Tibial nerve (tissue), 4 donors: ENCODE data around the gene CAV1. TPM values are rescaled to one million over a fixed set of nuclear protein-coding genes. Genes with fewer than 3 reads are reported as not detected.
A peak's percentile ranks its signal among the peaks of the same experiment; 100 is the strongest.

Experiments used
- DNase-seq, 2 donors: peaks; one replicate each; pipeline ENCODE4 v3.0.0-alpha.2; 2019; ENCODE audit warnings: low spot score in 2 of 2
- H3K27ac ChIP-seq, 4 donors: fragments of 200-600 bp; sonication (generic) in 3 of 4; one replicate each; pipeline ENCODE4 v1.5.1; 2017 to 2019; ENCODE audit warnings: mild to moderate bottlenecking in 1 of 4
- H3K27me3 ChIP-seq, 2 donors: fragments of 200-600 bp; sonication (generic) in 1 of 2; one replicate each; pipeline versions ENCODE4 v1.5.1 to v1.6.0; 2017 to 2019
- H3K36me3 ChIP-seq, 3 donors: fragments of 200-600 bp; sonication (generic); one replicate each; pipeline ENCODE4 v1.5.1; 2018 to 2019
- H3K4me1 ChIP-seq, 4 donors: fragments of 200-600 bp; sonication (generic) in 3 of 4; one replicate each; pipeline ENCODE4 v1.5.1; 2017 to 2019
- H3K4me3 ChIP-seq, 4 donors: fragments of 200-600 bp; sonication (generic) in 3 of 4; one replicate each; pipeline ENCODE4 v1.5.1; 2017 to 2019; ENCODE audit warnings: mild to moderate bottlenecking in 1 of 4, moderate library complexity in 1 of 4
- H3K9me3 ChIP-seq, 4 donors: fragments of 200-600 bp; sonication (generic) in 3 of 4; one replicate each; pipeline ENCODE4 v1.5.1; 2017 to 2019
- CTCF ChIP-seq, 5 experiments: fragments of 200-600 bp in 3 of 5; fragments of 450-650 bp in 2 of 5; sonication (generic) in 3 of 5; IDR thresholded peaks; one replicate each; pipeline ENCODE4 v1.5.1; 2016 to 2019; ENCODE audit warnings: antibody characterized with exemption in 5 of 5, mild to moderate bottlenecking in 3 of 5, moderate library complexity in 2 of 5
- EP300 ChIP-seq, 2 donors: sonication (generic); formaldehyde crosslinking; IDR thresholded peaks; one replicate each; pipeline ENCODE4 v1.6.1; 2017; ENCODE audit warnings: antibody characterized with exemption in 2 of 2, mild to moderate bottlenecking in 1 of 2
- POLR2A ChIP-seq, 2 donors: fragments of 450-650 bp; IDR thresholded peaks; one replicate each; pipeline ENCODE4 v1.6.1; 2017; ENCODE audit warnings: antibody characterized with exemption in 2 of 2, mild to moderate bottlenecking in 2 of 2, moderate library complexity in 2 of 2
- WGBS, 2 donors: methylation state at CpG; one replicate each; pipeline ENCODE4 v1.1.5; 2018; 5-methylcytosine and 5-hydroxymethylcytosine counted together
- total RNA-seq, 4 donors: library from RNA; depleted of rRNA; stranded (reverse); fragments of >200 nt; gene quantifications; one replicate each; pipeline ENCODE4 v1.1.0, GENCODE V29; 2016

Gene CAV1
- total RNA-seq, 4 donors from 2014 or later: 196 to 375 (median 312) TPM

DNA sequence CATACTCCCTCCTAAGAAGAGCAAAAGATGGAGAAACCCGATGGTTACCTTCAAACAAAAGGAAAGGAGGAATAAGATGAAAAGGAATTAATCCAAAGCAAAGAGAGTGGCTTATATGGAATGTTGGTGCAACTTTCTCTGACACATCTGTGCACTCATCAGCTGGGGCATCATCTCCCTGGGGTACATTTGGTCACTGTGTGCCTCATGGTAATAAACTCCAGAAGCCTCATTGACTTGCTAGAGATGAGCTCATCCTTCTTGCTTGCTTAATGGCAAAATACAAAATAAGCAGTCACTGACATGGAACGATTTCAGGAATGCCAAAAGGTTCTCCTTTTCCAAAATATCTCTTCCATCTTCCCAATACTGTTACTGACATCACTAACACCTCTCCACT, 22.5 kb downstream of the CAV1 start:
- Histone ChIP-seq H3K4me3 (no peak overlapping the region), H3K4me1 (peaks cover 0 to 55% (median 4%) of the 10 kb centered on the region in 4 donors), H3K27me3 (no peaks in the 10 kb centered on the region), H3K36me3 (peaks cover 0 to 7% (median 0%) of the 10 kb centered on the region in 3 donors), H3K27ac (peak overlapping the region in 1 of 4 donors; percentile 59), H3K9me3 (no peaks in the 10 kb centered on the region)
- no peak for TF ChIP-seq CTCF (IDR thresholded peaks at IDR 0.05)
- no peak for TF ChIP-seq EP300 (IDR thresholded peaks at IDR 0.05)
- TF ChIP-seq POLR2A (IDR thresholded peaks at IDR 0.05): no peak
- 62 to 67% methylated on average over 2 of the region's 2 CpGs for WGBS, 2 donors
- no peak for DNase-seq

DNA sequence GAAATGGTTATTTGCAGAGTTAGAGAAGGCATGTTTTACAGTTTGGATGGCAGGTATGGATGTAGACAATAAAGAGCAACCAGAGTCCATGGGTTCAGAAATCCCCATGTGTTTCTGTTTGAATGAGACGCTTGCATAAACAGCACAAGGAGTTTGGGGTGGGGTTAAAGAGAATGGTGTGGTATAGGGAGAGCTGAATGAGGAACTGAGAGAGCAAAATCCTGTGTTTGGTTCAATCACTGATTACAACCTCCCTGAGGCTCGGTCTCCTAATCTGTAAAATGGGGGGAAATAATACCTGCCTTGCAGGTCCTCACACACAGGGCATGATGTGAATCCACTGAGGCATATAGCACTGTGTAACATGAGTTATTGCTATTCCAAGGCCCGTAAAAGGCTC, 23.7 kb downstream of the CAV1 start:
- H3K4me3 ChIP-seq: no peak overlapping the region
- TF ChIP-seq EP300 (IDR thresholded peaks at IDR 0.05): no peak
- TF ChIP-seq CTCF (IDR thresholded peaks at IDR 0.05): no peak
- TF ChIP-seq POLR2A (IDR thresholded peaks at IDR 0.05): no peak
- no peaks in the 10 kb centered on the region for H3K27me3 ChIP-seq
- no peaks in the 10 kb centered on the region for H3K9me3 ChIP-seq
- 72 to 83% methylated on average over 3 of the region's 3 CpGs for WGBS, 2 donors
- peaks cover 0 to 61% (median 6%) of the 10 kb centered on the region in 4 donors for H3K4me1 ChIP-seq
- peak overlapping the region in 1 of 4 donors; percentile 36 for H3K27ac ChIP-seq
- H3K36me3 ChIP-seq: peaks cover 0 to 7% (median 0%) of the 10 kb centered on the region in 3 donors
- peak in 1 of 2 donors; percentile 3 for DNase-seq

DNA sequence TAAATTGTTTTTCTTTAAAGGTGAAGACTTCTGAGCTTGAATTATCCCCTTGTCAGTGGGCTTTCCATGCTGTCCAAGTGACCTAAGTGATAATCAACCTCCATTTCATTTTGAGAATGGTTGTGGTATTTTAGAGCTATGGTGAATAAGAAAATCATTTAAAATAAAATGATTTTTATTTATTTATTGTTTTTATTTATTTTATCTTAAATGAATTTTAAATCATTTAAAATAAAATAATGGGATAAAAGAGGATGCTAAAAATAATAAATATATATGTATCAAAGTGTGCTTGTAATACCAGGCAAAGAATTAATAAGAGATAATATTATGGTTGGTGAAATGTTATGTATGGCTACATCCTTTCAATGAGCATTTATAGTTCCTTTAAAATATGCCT, 24.5 kb downstream of the CAV1 start:
- no peak overlapping the region for H3K27ac ChIP-seq
- TF ChIP-seq CTCF (IDR thresholded peaks at IDR 0.05): no peak
- TF ChIP-seq POLR2A (IDR thresholded peaks at IDR 0.05): no peak
- no peak for TF ChIP-seq EP300 (IDR thresholded peaks at IDR 0.05)
- H3K36me3 ChIP-seq: peaks cover 0 to 7% (median 0%) of the 10 kb centered on the region in 3 donors
- H3K27me3 ChIP-seq: no peaks in the 10 kb centered on the region
- peaks cover 0 to 62% (median 8%) of the 10 kb centered on the region in 4 donors for H3K4me1 ChIP-seq
- no peaks in the 10 kb centered on the region for H3K9me3 ChIP-seq
- no peak for DNase-seq
- no peak overlapping the region for H3K4me3 ChIP-seq

DNA sequence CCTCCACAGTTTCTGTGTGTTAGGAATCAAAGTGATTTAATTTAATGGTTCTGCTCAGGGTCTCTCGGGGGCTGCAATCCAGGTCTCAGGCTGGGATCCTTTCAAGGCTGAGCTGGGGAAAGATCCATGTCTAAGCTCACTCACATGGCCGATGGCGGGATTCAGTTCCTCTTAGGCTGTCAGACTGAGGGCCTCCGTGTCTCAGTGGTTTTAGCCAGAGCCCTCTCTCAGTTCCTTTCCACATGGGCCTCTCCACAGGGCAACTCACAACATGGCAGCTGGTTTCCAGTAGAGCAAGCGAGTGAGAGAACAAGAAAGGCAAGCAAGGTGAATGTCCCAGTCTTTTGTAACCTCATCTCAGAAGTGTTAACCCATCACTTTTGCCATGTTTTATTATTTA, 26.9 kb downstream of the CAV1 start:
- Histone ChIP-seq H3K4me1 (peaks cover 0 to 64% (median 8%) of the 10 kb centered on the region in 4 donors), H3K27ac (peak overlapping the region in 1 of 4 donors; percentile 29), H3K9me3 (no peaks in the 10 kb centered on the region), H3K36me3 (peaks cover 0 to 7% (median 0%) of the 10 kb centered on the region in 3 donors), H3K4me3 (no peak overlapping the region), H3K27me3 (no peaks in the 10 kb centered on the region)
- DNase-seq: no peak
- TF ChIP-seq POLR2A (IDR thresholded peaks at IDR 0.05) (no peak), CTCF (IDR thresholded peaks at IDR 0.05) (no peak), EP300 (IDR thresholded peaks at IDR 0.05) (no peak)
- WGBS, 2 donors: 66 to 79% methylated on average over 5 of the region's 5 CpGs

DNA sequence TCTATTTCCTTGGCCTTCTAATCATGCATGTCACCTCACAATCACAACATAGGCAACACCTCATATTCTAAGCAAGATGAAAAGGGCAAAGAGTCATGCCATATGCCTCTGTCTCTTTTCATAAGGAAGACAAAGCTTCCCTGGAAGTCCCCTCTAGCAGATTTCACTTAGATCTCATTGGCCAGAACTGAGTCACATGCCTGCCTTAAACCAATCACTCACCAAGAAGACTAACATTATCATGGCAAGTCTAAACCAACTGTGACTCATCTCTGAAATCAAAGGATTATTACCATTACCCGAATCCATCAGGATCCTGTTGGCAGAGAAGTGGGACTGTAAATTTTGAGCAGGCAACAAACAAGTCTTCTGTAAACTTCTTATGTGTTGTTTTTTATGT, 27.8 kb downstream of the CAV1 start:
- Histone ChIP-seq H3K4me3 (no peak overlapping the region), H3K27ac (peak overlapping the region in 2 of 4 donors; percentile 26 to 64), H3K4me1 (peaks cover 0 to 61% (median 8%) of the 10 kb centered on the region in 4 donors), H3K9me3 (no peaks in the 10 kb centered on the region), H3K27me3 (no peaks in the 10 kb centered on the region), H3K36me3 (peaks cover 0 to 7% (median 0%) of the 10 kb centered on the region in 3 donors)
- 64 to 73% methylated on average over 1 of the region's 1 CpG for WGBS, 2 donors
- TF ChIP-seq POLR2A (IDR thresholded peaks at IDR 0.05) (no peak), CTCF (IDR thresholded peaks at IDR 0.05) (no peak), EP300 (IDR thresholded peaks at IDR 0.05) (no peak)
- DNase-seq: no peak
